NCI-H510A treated with DMSO at 0.1 percent for 48 hours (cell line): Measurements from ENCODE around the gene SLC15A1.
A peak's percentile ranks its signal among the peaks of the same experiment; 100 is the strongest.
"Not testable (repeated sequence)": the region's sequence is repeated elsewhere in the genome, so short reads cannot be mapped to it uniquely, and the experiment has no call there.

Experiments used
- DNase-seq: peaks from one replicate; lab custom pipeline; 2025; lab: John Stamatoyannopoulos, UW

Gene SLC15A1

GRCh38 chr13:98657506-98658085 lies 94.9 kb downstream of the SLC15A1 start:
- no peak for DNase-seq

DNA sequence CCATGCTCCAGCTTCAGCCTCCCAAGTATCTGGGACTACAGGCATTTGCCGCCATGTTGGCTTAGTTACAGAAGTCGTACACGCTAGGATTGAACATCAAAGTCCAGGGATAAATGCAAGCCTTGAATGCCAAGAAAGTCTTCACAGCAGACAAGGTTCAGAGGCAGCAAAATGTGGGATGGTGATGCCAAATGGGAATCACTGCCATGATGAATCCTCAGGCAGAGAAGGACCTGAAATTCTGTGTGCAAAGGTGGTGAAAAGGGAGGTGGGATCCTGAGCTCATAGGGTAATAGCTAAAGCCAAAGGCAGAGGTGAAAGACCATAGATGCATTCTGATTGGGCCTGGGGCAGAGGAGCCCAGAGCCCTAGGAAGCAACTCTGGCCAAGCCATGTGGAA lies 96.2 kb downstream of the SLC15A1 start:
- DNase-seq, result no peak

GRCh38 chr13:98653463-98653985 lies 98.9 kb downstream of the SLC15A1 start:
- peak; percentile 58 for DNase-seq

GRCh38 chr13:98652721-98653462 lies 99.6 kb downstream of the SLC15A1 start:
- DNase-seq, result no peak

GRCh38 chr13:98652276-98652675 lies 100.2 kb downstream of the SLC15A1 start:
- no peak for DNase-seq

DNA sequence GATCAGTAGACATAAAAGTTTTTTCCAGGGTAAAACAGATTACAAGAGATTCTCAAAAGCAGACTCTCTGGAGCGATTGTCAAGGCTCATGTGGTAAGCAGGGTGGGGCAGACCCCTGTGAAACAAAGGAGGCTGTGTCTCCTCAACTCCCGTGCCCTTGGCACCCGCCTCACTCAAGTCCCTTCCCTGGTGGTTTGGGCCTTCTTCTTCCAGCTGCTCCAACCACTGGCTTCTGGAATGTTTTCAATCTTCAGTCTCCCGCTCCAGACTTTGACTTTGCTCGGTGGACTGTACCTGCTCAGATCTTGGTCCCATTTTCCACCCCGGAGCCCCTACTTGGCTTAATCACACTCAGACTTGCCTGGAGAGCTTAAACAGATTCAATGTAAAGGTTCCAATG lies 100.7 kb downstream of the SLC15A1 start:
- no peak for DNase-seq

GRCh38 chr13:98650396-98651107 lies 101.9 kb downstream of the SLC15A1 start:
- DNase-seq, result no peak

DNA sequence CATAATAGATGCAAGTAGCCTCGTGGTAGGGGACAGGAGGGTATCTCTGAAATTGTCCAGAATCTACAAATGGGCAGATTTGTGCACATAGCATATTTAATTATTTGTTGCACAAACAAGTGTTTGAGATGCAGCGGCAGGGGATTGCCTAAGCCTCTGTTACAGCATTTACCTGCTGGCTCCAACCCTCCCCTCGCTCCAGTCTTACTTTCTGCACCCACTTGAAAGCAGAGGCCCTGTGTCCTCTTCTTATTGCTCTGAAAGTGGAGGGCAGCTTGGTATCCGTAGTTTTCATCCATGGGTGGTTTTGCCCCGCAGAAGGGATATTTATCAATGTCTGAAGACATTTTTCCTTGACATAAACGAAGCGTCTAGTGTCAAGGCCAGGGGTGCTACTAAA lies 102.6 kb downstream of the SLC15A1 start:
- DNase-seq, result no peak

DNA sequence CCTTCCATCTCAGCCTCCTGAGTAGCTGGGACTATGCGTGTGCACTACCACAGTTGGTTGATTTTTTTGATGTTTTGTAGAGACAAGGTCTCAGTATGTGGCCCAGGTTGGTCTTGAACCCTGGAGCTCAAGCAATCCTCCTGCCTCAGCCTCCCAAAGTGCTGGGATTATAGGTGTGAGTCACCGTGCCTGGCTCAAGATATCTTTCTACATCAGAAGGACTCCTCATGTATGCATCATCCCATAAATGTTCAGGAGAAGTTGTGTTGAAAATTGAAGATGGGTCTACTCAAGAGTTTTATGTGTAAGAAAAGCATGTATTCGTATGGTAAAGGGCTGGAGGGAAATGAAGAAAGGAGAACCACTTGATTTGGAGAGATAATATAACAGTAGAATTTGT lies 103.8 kb downstream of the SLC15A1 start:
- no peak for DNase-seq

DNA sequence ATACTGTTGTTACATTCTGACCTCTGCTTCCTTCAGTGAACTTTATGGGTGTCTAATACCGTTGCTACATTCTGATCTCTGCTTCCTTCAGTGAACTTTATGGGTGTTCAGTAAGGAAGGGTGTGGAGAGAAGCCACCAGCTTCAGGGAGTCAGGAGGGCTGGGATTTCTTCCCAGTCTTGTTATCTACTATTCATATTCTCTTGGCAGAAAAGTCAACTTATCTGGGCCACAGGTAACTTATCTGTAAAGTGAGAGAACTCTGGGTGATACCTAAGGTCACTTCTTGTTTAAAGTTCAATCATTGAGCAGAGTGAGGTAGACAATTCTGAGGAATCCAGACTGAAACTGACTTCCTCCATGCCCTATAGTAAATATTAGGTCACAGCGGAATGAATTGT lies 104.3 kb downstream of the SLC15A1 start:
- no peak for DNase-seq

DNA sequence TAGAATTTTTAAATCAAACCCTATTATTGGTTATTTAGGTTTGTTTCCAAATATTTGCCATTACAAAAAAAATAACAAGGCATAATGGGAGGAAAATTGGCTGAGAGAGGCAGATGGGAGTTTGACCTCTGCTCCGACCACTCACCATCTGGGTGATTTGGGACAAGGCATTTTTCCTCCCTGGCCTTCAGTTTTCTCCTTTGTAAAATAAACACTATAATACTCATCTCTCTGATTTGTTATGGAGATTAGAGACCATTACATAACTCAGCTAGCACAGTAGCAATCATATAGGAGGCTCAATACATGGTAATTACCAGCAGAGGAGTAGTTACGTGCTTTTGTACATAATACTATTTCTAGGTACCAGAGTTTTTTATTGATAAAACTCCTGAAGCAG lies 105.4 kb downstream of the SLC15A1 start:
- DNase-seq, result no peak

DNA sequence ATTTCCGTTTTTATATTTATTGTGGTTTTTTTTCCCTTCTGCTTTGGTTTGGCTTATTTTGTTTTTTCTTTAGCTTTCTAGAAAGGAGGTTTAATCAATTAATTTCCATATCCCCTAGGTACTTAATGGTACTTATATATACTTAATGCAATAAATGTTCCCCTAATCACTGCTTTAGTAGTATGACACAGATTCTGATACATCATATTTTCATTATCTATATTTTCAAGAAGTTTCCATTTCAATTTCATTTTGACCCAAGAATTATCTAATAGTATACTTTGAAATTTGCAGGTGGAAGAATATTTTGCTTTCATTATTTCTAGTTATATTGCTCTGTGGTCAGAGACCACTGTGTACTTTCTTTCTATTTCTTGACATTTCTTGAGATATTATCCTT lies 109.0 kb downstream of the SLC15A1 start:
- DNase-seq, result no peak

DNA sequence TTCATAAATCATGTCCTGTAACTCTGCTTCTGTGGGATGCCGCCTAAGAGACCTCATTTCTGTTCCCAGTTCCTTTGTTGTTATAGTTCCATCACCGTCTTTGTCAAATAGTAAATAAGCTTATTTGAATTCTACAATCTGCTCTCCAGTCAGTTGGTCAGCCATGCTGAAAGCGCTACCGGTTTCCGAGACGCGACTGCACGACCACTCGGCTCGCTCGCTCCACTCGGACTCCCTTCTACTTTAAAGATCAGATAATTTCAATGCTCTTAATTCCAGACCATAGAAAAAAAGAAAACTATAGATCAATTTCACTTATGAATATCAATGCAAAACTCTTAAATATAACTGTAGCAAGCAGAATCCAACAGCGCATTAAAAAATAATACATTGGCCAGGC lies 111.4 kb downstream of the SLC15A1 start:
- no peak for DNase-seq

GRCh38 chr13:98639785-98640184 lies 112.7 kb downstream of the SLC15A1 start:
- not testable (repeated sequence) for DNase-seq

DNA sequence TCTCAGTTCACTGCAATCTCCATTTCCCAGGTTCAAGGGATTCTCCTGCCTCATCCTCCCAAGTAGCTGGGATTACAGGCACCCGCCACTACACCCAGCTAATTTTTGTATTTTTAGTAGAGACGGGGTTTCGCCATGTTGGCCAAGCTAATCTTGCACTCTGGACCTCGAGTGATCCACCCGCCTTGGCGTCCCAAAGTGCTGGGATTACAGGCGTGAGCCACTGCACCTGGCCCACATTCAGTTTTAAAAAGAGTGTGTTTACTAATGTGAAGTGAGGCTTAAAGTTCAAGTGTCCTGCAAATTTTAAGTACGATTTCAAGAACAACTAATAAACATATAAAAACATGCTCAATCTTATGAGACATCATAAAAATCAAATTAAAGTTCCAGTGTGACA lies 114.1 kb downstream of the SLC15A1 start:
- DNase-seq, result not testable (repeated sequence)
